Hepatocyte (in vitro differentiated cells): ENCODE results near the gene SLC25A28.

Experiments used
- EZH2 ChIP-seq: fragments of 200-600 bp; sonication (generic); IDR thresholded peaks from 2 replicates; pipeline ENCODE4 v1.6.1; 2016; ENCODE audit warnings: antibody characterized with exemption, mild to moderate bottlenecking, borderline replicate concordance
- TF ChIP-seq, protein P1 (sequence below): fragments of 200-600 bp; sonication (generic); IDR thresholded peaks from 2 replicates; pipeline ENCODE4 v1.5.1; 2016; ENCODE audit warnings: antibody characterized with exemption, mild to moderate bottlenecking; ENCODE audit not compliant: poor library complexity

DNA sequence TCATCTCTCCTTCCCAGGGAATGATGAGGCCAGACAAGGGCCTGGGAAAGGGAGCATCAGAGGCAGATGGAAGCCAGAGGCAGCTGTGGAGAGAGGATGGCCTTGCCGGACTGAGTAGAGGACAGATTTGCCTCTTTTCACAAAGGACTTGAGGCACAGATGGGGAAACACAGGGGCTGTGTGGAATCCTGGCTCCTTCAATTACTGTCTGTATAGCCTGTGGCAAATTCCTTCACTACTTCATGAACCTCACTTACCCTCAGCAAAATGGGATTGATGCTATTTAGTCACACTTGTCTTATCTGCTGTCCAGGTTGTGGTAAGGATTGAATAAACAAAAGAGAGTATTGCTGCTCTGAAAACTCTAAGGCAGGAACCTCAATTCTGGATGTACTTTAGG, 40.3 kb downstream of the SLC25A28 start:
- TF ChIP-seq, protein P1, sequence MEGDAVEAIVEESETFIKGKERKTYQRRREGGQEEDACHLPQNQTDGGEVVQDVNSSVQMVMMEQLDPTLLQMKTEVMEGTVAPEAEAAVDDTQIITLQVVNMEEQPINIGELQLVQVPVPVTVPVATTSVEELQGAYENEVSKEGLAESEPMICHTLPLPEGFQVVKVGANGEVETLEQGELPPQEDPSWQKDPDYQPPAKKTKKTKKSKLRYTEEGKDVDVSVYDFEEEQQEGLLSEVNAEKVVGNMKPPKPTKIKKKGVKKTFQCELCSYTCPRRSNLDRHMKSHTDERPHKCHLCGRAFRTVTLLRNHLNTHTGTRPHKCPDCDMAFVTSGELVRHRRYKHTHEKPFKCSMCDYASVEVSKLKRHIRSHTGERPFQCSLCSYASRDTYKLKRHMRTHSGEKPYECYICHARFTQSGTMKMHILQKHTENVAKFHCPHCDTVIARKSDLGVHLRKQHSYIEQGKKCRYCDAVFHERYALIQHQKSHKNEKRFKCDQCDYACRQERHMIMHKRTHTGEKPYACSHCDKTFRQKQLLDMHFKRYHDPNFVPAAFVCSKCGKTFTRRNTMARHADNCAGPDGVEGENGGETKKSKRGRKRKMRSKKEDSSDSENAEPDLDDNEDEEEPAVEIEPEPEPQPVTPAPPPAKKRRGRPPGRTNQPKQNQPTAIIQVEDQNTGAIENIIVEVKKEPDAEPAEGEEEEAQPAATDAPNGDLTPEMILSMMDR, result no peak
- no peak for TF ChIP-seq EZH2
